Caco-2 (cell line): ENCODE measurements around the gene LIMA1. TPM values are rescaled to one million over a fixed set of nuclear protein-coding genes. Genes with fewer than 3 reads are reported as not detected.

Experiments used
- BruUV-seq: library from RNA; stranded (reverse); fragments of 400-500 nt; replicated peaks from 2 replicates; lab custom pipeline; 2021; lab: Mats Ljungman, UMichigan
- CTCF ChIA-PET: fragments of 300-600 bp; sonication (Branson Sonifier 250); formaldehyde crosslinking; loops from one replicate; lab custom pipeline; 2022; ENCODE audit warnings: antibody characterized with exemption; lab: Charles Lee
- POLR2A ChIA-PET: fragments of 300-600 bp; sonication (Branson Sonifier 250); formaldehyde crosslinking; loops from one replicate; lab custom pipeline; 2022; ENCODE audit warnings: antibody characterized with exemption; lab: Charles Lee
- DNase-seq, 2 experiments: peaks; one replicate each; pipeline versions ENCODE4 v3.0.0 to v3.0.0-alpha.2; 2020 to 2022
- H3K27me3 ChIP-seq: replicated peaks from 2 replicates; pipeline ENCODE4 v1.6.0; 2011; ENCODE audit warnings: low read length; ENCODE audit not compliant: control insufficient read depth, insufficient read depth
- H3K36me3 ChIP-seq: 2 replicates; pipeline ENCODE4 v1.5.1; 2011; ENCODE audit warnings: low read length; ENCODE audit not compliant: control insufficient read depth, insufficient read depth
- H3K4me1 ChIP-seq: fragments of 250-450 bp; sonication (Bioruptor Pico); 2 replicates; pipeline ENCODE4 v1.5.1; 2020; ENCODE audit warnings: mild to moderate bottlenecking
- H3K4me3 ChIP-seq: 2 replicates; pipeline ENCODE4 v1.5.1; 2011; ENCODE audit warnings: low read depth, mild to moderate bottlenecking, control low read depth, low read length
- H3K9me3 ChIP-seq: fragments of 250-450 bp; sonication (Bioruptor Pico); 2 replicates; pipeline ENCODE4 v1.5.1; 2020; ENCODE audit warnings: mild to moderate bottlenecking, moderate library complexity
- H3K27ac Mint-ChIP-seq: one replicate; pipeline ENCODE4 v1.8.0; 2022; ENCODE audit warnings: mixed read lengths; ENCODE audit not compliant: unreplicated experiment
- H3K27me3 Mint-ChIP-seq: one replicate; pipeline ENCODE4 v1.8.0; 2022; ENCODE audit warnings: mixed read lengths; ENCODE audit not compliant: insufficient read depth, unreplicated experiment
- H3K36me3 Mint-ChIP-seq: one replicate; pipeline ENCODE4 v1.8.0; 2022; ENCODE audit warnings: mild to moderate bottlenecking, mixed read lengths; ENCODE audit not compliant: insufficient read depth, unreplicated experiment
- H3K4me1 Mint-ChIP-seq: one replicate; pipeline ENCODE4 v1.8.0; 2022; ENCODE audit warnings: low read depth, mixed read lengths; ENCODE audit not compliant: unreplicated experiment
- H3K4me3 Mint-ChIP-seq: one replicate; pipeline ENCODE4 v1.8.0; 2022; ENCODE audit warnings: mild to moderate bottlenecking, moderate library complexity, mixed read lengths; ENCODE audit not compliant: unreplicated experiment
- H3K9me3 Mint-ChIP-seq: one replicate; pipeline ENCODE4 v1.8.0; 2022; ENCODE audit warnings: mixed read lengths; ENCODE audit not compliant: unreplicated experiment
- intact Hi-C: fragments of 100-400 bp; cut with micrococcal nuclease; formaldehyde crosslinking; loops from one replicate; pipeline ENCODE4 v1.10.0; 2022; ENCODE audit not compliant: unreplicated experiment
- total RNA-seq: library from RNA; stranded (reverse); gene quantifications from 2 replicates; pipeline ENCODE4 v1.2.3, GENCODE V29; 2022
- TF ChIP-seq, protein P1 (sequence below), 2 experiments: fragments of 200-600 bp in 1 of 2; IDR thresholded peaks; 1 replicate in 1 of 2; 2 replicates in 1 of 2; pipeline versions ENCODE4 v1.5.1 to v1.8.0; 2011 to 2022; ENCODE audit warnings: antibody characterized with exemption in 1 of 2, control low read depth in 1 of 2, inconsistent platforms in 1 of 2, low read depth in 1 of 2, low read length in 1 of 2, mild to moderate bottlenecking in 1 of 2, moderate library complexity in 1 of 2; ENCODE audit not compliant: insufficient read depth in 1 of 2, severe bottlenecking in 1 of 2, unreplicated experiment in 1 of 2

LIMA1 gene
- total RNA-seq, 1 experiment from 2014 or later, result 50.3 TPM

DNA sequence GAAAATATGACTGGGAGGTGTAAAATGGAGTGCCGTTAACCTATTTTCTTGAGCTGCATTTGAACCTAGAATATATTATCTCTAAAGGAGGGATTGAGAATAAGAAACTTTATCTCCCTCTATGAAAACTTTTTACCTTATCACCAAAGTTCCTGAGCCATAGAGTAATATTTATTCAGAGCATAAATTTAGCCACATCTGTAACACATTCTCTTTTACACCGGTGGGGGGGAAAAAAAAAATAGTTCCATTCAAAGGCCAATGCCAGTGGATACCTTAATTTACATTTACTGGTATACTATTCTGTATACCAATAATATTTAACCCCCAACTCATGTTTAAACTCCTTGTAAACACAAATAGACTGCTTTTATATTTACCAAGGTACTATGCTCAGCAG is 137.9 kb downstream of the LIMA1 start:
- TF ChIP-seq, protein P1, sequence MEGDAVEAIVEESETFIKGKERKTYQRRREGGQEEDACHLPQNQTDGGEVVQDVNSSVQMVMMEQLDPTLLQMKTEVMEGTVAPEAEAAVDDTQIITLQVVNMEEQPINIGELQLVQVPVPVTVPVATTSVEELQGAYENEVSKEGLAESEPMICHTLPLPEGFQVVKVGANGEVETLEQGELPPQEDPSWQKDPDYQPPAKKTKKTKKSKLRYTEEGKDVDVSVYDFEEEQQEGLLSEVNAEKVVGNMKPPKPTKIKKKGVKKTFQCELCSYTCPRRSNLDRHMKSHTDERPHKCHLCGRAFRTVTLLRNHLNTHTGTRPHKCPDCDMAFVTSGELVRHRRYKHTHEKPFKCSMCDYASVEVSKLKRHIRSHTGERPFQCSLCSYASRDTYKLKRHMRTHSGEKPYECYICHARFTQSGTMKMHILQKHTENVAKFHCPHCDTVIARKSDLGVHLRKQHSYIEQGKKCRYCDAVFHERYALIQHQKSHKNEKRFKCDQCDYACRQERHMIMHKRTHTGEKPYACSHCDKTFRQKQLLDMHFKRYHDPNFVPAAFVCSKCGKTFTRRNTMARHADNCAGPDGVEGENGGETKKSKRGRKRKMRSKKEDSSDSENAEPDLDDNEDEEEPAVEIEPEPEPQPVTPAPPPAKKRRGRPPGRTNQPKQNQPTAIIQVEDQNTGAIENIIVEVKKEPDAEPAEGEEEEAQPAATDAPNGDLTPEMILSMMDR (IDR thresholded peaks at IDR 0.05; ENCODE audit: insufficient read depth in 1 of 2, low read depth in 1 of 2, low read length in 1 of 2, severe bottlenecking in 1 of 2, unreplicated experiment in 1 of 2), result no peak
- CTCF ChIA-PET, result interaction anchor here (0.8 kb wide), 1 partner anchor 21 kb away, joined by 3 read pairs; no protein-coding TSS in a partner anchor
- Histone ChIP-seq H3K27me3 (no peaks in the 10 kb centered on the region), H3K4me3 (no peak overlapping the region), H3K36me3 (no peaks in the 10 kb centered on the region; the same call in 1 of the 2 replicates), H3K4me1 (peaks cover 29% of the 10 kb centered on the region), H3K9me3 (no peaks in the 10 kb centered on the region)
- H3K9me3 Mint-ChIP-seq, result no peaks in the 10 kb centered on the region
- peaks cover 23% of the 10 kb centered on the region for H3K4me1 Mint-ChIP-seq
- no TSS peak for BruUV-seq
- no peak overlapping the region for H3K27ac Mint-ChIP-seq
- POLR2A ChIA-PET, result no interaction called here
- H3K36me3 Mint-ChIP-seq, result peaks cover 18% of the 10 kb centered on the region
- no peaks in the 10 kb centered on the region for H3K27me3 Mint-ChIP-seq
- H3K4me3 Mint-ChIP-seq, result no peak overlapping the region
- intact Hi-C loops, result no loop called here
- no peak for DNase-seq

DNA sequence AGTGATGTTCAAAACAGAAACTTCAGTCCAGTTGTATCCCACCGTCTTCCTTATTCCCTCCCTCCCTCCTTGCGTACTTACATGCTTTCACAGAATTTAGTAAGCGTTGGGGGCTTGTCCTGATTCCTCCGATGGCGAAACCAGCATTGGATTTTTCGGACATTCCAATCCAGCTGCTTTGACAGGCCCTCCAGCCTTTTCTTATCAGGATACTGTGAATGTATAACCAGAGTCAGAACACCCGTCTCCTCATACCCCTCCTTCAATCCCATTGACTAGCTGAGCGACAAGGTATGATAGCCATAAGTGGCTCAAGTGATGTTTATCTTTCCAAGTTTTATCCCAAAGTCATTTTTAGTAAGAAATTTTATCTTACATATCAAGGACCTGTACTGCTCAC is 140.3 kb downstream of the LIMA1 start:
- no peaks in the 10 kb centered on the region for H3K9me3 ChIP-seq
- Mint-ChIP-seq H3K4me1 (peaks cover 23% of the 10 kb centered on the region), H3K9me3 (no peaks in the 10 kb centered on the region), H3K4me3 (peak overlapping the region; percentile 53), H3K36me3 (peaks cover 19% of the 10 kb centered on the region), H3K27me3 (no peaks in the 10 kb centered on the region), H3K27ac (peak overlapping the region; percentile 33)
- peaks cover 1% of the 10 kb centered on the region; the same call in 1 of the 2 replicates for H3K36me3 ChIP-seq
- CTCF ChIA-PET, result interaction anchor here (0.7 to 2.9 kb wide), 10 partner anchors 11 to 401 kb away, joined by 3 to 21 read pairs (median 4); partner anchors contain the start of genes CERS5, COX14 and TMBIM6
- TF ChIP-seq, protein P1 (IDR thresholded peaks at IDR 0.05; ENCODE audit: insufficient read depth in 1 of 2, low read depth in 1 of 2, low read length in 1 of 2, severe bottlenecking in 1 of 2, unreplicated experiment in 1 of 2), result no peak
- BruUV-seq, result no TSS peak
- POLR2A ChIA-PET, result interaction anchor here (1.5 kb wide), 2 partner anchors 24 to 31 kb away, joined by 3 to 4 read pairs; partner anchors contain the start of genes CERS5 and COX14
- intact Hi-C loops, result loop anchor here (1.0 kb wide), 1 partner anchor 24 kb away; the partner anchor contains the start of gene CERS5
- no peak overlapping the region for H3K4me3 ChIP-seq
- no peaks in the 10 kb centered on the region for H3K27me3 ChIP-seq
- peak; percentile 74 to 81 for DNase-seq
- H3K4me1 ChIP-seq, result peaks cover 29% of the 10 kb centered on the region

DNA sequence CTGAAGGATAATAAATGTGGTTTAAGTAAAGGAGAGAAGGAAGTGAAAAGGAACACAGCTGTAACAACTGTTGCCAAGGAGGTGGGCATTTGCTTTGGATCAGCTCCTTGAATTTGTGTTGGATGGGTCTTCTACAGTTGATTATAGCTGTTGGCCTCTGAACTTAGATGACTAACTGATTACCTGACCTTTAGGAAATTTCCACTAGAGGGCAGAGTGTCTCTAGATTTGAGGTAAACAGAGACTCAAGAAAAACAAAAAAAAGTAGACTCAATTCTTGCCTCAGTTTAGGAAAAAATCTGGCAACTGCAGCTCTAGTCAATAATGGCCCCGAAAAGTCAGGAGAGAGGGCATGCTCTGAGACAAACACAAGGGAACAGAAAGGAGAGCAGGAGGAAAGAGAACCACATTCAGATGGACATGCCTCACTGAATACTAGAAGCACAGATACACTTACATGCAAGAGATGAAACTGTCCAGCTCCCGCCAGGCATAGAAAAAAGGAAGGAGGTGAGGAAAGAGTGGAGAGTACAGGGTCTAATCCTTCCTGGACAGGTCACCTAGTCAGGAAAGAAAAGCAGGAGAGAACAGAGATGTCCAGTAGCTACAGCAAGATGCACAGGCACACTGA is 150.7 kb downstream of the LIMA1 start:
- Histone ChIP-seq H3K36me3 (0 out of 2 replicates have a peak, but pooled peaks cover 4% of the 10 kb centered on the region), H3K4me3 (no peak overlapping the region), H3K4me1 (no peaks in the 10 kb centered on the region), H3K27me3 (no peaks in the 10 kb centered on the region), H3K9me3 (no peaks in the 10 kb centered on the region)
- peaks cover 53% of the 10 kb centered on the region for H3K36me3 Mint-ChIP-seq
- no peak overlapping the region for H3K4me3 Mint-ChIP-seq
- CTCF ChIA-PET, result interaction anchor here (0.7 to 2.2 kb wide), 16 partner anchors 10 to 182 kb away, joined by 3 to 22 read pairs (median 4); partner anchors contain the start of genes CERS5 and COX14
- BruUV-seq, result no TSS peak
- H3K4me1 Mint-ChIP-seq, result no peaks in the 10 kb centered on the region
- intact Hi-C loops, result loop anchor here (1.0 to 2.0 kb wide), 4 partner anchors 34 to 182 kb away; partner anchors contain the start of gene CERS5
- peak in 1 of 2 experiments; percentile 67 for DNase-seq
- POLR2A ChIA-PET, result interaction anchor here (0.7 to 1.7 kb wide), 3 partner anchors 21 to 48 kb away, joined by 4 to 20 read pairs (median 12); partner anchors contain the start of genes CERS5, COX14 and SMARCD1
- H3K27me3 Mint-ChIP-seq, result no peaks in the 10 kb centered on the region
- TF ChIP-seq, protein P1 (IDR thresholded peaks at IDR 0.05; ENCODE audit: insufficient read depth in 1 of 2, low read depth in 1 of 2, low read length in 1 of 2, severe bottlenecking in 1 of 2, unreplicated experiment in 1 of 2), result peak; percentile 73 to 77
- peak overlapping the region; percentile 31 for H3K27ac Mint-ChIP-seq
- H3K9me3 Mint-ChIP-seq, result no peaks in the 10 kb centered on the region
